Neural cell (in vitro differentiated cells): ENCODE data around the gene ASMTL. TPM values are rescaled to one million over a fixed set of nuclear protein-coding genes. Genes with fewer than 3 reads are reported as not detected.

Source experiments
- H2AFZ ChIP-seq: fragments of 200-600, 300-800 bp; sonication (generic), shearing (Covaris generic); 2 replicates; pipeline ENCODE4 v1.6.0; 2014; ENCODE audit warnings: low read depth, mild to moderate bottlenecking, antibody characterized with exemption, low read length, moderate library complexity
- H3F3A ChIP-seq: fragments of 200-600 bp; shearing (Covaris generic); 2 replicates; pipeline ENCODE4 v1.6.1; 2016; ENCODE audit warnings: mild to moderate bottlenecking, moderate library complexity, mixed read lengths, antibody characterized with exemption, low read length; ENCODE audit not compliant: insufficient read depth, poor library complexity, severe bottlenecking
- H3K27ac ChIP-seq: fragments of 200-600, 300-800 bp; sonication (generic), shearing (Covaris generic); 2 replicates; pipeline ENCODE4 v1.5.1; 2014; ENCODE audit warnings: mild to moderate bottlenecking, low read length, moderate library complexity
- H3K27me3 ChIP-seq: fragments of 300-800, 200-600 bp; sonication (generic), shearing (Covaris generic); 2 replicates; pipeline ENCODE4 v1.6.0; 2014; ENCODE audit warnings: mild to moderate bottlenecking, low read depth, low read length, moderate library complexity; ENCODE audit not compliant: insufficient read depth
- H3K36me3 ChIP-seq: fragments of 300-800, 200-600 bp; sonication (generic), shearing (Covaris generic); 2 replicates; pipeline ENCODE4 v1.5.1; 2014; ENCODE audit warnings: mild to moderate bottlenecking, antibody characterized with exemption, low read length, moderate library complexity; ENCODE audit not compliant: insufficient read depth
- H3K4me2 ChIP-seq: fragments of 300-800, 200-600 bp; sonication (generic), shearing (Covaris generic); 2 replicates; pipeline ENCODE4 v1.6.0; 2014; ENCODE audit warnings: mild to moderate bottlenecking, low read length
- H3K4me3 ChIP-seq: fragments of 300-800, 200-600 bp; sonication (generic), shearing (Covaris generic); 2 replicates; pipeline ENCODE4 v1.5.1; 2014; ENCODE audit warnings: mild to moderate bottlenecking, low read length, moderate library complexity
- H3K79me2 ChIP-seq: fragments of 200-600 bp; shearing (Covaris generic); replicated peaks from 2 replicates; pipeline ENCODE4 v1.6.0; 2014; ENCODE audit warnings: mild to moderate bottlenecking, low read length, moderate library complexity; ENCODE audit not compliant: insufficient read depth
- H3K9ac ChIP-seq: fragments of 300-800, 200-600 bp; sonication (generic), shearing (Covaris generic); 2 replicates; pipeline ENCODE4 v1.6.1; 2016; ENCODE audit warnings: mild to moderate bottlenecking, low read length, mixed read lengths
- H3K9me2 ChIP-seq: fragments of 200-600 bp; shearing (Covaris generic); 2 replicates; pipeline ENCODE4 v1.6.1; 2016; ENCODE audit warnings: mild to moderate bottlenecking, low read length, mixed read lengths; ENCODE audit not compliant: insufficient read depth
- H3K9me3 ChIP-seq: fragments of 200-600, 300-800 bp; sonication (generic), shearing (Covaris generic); 2 replicates; pipeline ENCODE4 v1.6.1; 2016; ENCODE audit warnings: mild to moderate bottlenecking, mixed run types, low read length, moderate library complexity, mixed read lengths
- H4K20me1 ChIP-seq: fragments of 200-600 bp; shearing (Covaris generic); 2 replicates; pipeline ENCODE4 v1.6.1; 2016; ENCODE audit warnings: mild to moderate bottlenecking, mixed run types; ENCODE audit not compliant: insufficient read depth
- CTCF ChIP-seq: fragments of 450-650 bp; IDR thresholded peaks from 2 replicates; pipeline ENCODE4 v1.5.1; 2014; ENCODE audit warnings: antibody characterized with exemption, mild to moderate bottlenecking, moderate library complexity; ENCODE audit not compliant: poor library complexity, severe bottlenecking
- EP300 ChIP-seq: fragments of 450-650 bp; conservative IDR thresholded peaks from 2 replicates; pipeline ENCODE4 v1.6.1; 2014; ENCODE audit warnings: antibody characterized with exemption, mild to moderate bottlenecking, moderate library complexity; ENCODE audit not compliant: poor library complexity, severe bottlenecking
- EZH2 ChIP-seq: fragments of 200-600, 300-800 bp; shearing (Covaris generic), sonication (generic); IDR thresholded peaks from 2 replicates; pipeline ENCODE4 v1.6.1; 2014; ENCODE audit warnings: antibody characterized with exemption, low read length, borderline replicate concordance, mild to moderate bottlenecking; ENCODE audit not compliant: insufficient read depth, poor library complexity, severe bottlenecking
- MXI1 ChIP-seq: fragments of 450-650 bp; conservative IDR thresholded peaks from 2 replicates; pipeline ENCODE4 v1.6.1; 2014; ENCODE audit warnings: antibody characterized with exemption, mild to moderate bottlenecking; ENCODE audit not compliant: poor library complexity, severe bottlenecking
- POLR2AphosphoS5 ChIP-seq: IDR thresholded peaks from 2 replicates; pipeline ENCODE4 v1.6.1; 2012
- RAD21 ChIP-seq: fragments of 450-650 bp; conservative IDR thresholded peaks from 2 replicates; pipeline ENCODE4 v1.6.1; 2014; ENCODE audit warnings: antibody characterized with exemption, mild to moderate bottlenecking, moderate library complexity
- REST ChIP-seq: IDR thresholded peaks from 2 replicates; pipeline ENCODE4 v1.6.1; 2012; ENCODE audit warnings: borderline replicate concordance
- SMC3 ChIP-seq: fragments of 450-650 bp; conservative IDR thresholded peaks from 2 replicates; pipeline ENCODE4 v1.6.1; 2014; ENCODE audit warnings: antibody characterized with exemption, mild to moderate bottlenecking, moderate library complexity; ENCODE audit not compliant: poor library complexity
- TAF1 ChIP-seq: IDR thresholded peaks from 2 replicates; pipeline ENCODE4 v1.6.1; 2012; ENCODE audit warnings: low read depth
- polyA plus RNA-seq: library from polyadenylated mRNA; depleted of rRNA; stranded (reverse); fragments of >200 nt; gene quantifications from 2 replicates; pipeline ENCODE4 v1.2.3, GENCODE V29; 2014

Gene ASMTL
- polyA plus RNA-seq, 1 donor from 2014 or later: 25.9 TPM

GRCh38 chrX:1384658-1385252 is 68.0 kb downstream of the ASMTL start:
- Histone ChIP-seq H3K27me3 (no peaks in the 10 kb centered on the region), H3K9me2 (no peaks in the 10 kb centered on the region), H3K9ac (no peak overlapping the region), H3K79me2 (peaks cover 4% of the 10 kb centered on the region), H3K4me3 (no peak overlapping the region), H2AFZ (no peak overlapping the region), H3K4me2 (no peak overlapping the region), H3F3A (no peaks in the 10 kb centered on the region), H4K20me1 (no peaks in the 10 kb centered on the region), H3K9me3 (no peaks in the 10 kb centered on the region), H3K36me3 (no peaks in the 10 kb centered on the region), H3K27ac (no peak overlapping the region)
- TF ChIP-seq EZH2 (no peak), TAF1 (no peak), POLR2AphosphoS5 (no peak), MXI1 (no peak), RAD21 (no peak), CTCF (no peak), REST (no peak), SMC3 (no peak), EP300 (no peak)

- Histone ChIP-seq H4K20me1 (no peaks in the 10 kb centered on the region), H3K4me2 (no peak overlapping the region), H3K9me3 (no peaks in the 10 kb centered on the region), H3K9ac (no peak overlapping the region), H3K79me2 (no peaks in the 10 kb centered on the region), H3K27me3 (no peaks in the 10 kb centered on the region), H3K27ac (no peak overlapping the region), H3F3A (no peaks in the 10 kb centered on the region), H3K9me2 (no peaks in the 10 kb centered on the region), H2AFZ (no peak overlapping the region), H3K4me3 (no peak overlapping the region), H3K36me3 (no peaks in the 10 kb centered on the region)
- no peak for TF ChIP-seq MXI1
- no peak for TF ChIP-seq SMC3
- no peak for TF ChIP-seq RAD21
- no peak for TF ChIP-seq EZH2
Measured at GRCh38 chrX:1380672-1381233, 72.0 kb downstream of the ASMTL start.
